GM19238 (cell line): ENCODE measurements around the gene UGT1A8.

ENCODE experiments used
- DNase-seq: peaks from one replicate; pipeline ENCODE4 v3.0.0; 2011; ENCODE audit warnings: low spot score; ENCODE audit not compliant: insufficient read length

Gene UGT1A8

DNA sequence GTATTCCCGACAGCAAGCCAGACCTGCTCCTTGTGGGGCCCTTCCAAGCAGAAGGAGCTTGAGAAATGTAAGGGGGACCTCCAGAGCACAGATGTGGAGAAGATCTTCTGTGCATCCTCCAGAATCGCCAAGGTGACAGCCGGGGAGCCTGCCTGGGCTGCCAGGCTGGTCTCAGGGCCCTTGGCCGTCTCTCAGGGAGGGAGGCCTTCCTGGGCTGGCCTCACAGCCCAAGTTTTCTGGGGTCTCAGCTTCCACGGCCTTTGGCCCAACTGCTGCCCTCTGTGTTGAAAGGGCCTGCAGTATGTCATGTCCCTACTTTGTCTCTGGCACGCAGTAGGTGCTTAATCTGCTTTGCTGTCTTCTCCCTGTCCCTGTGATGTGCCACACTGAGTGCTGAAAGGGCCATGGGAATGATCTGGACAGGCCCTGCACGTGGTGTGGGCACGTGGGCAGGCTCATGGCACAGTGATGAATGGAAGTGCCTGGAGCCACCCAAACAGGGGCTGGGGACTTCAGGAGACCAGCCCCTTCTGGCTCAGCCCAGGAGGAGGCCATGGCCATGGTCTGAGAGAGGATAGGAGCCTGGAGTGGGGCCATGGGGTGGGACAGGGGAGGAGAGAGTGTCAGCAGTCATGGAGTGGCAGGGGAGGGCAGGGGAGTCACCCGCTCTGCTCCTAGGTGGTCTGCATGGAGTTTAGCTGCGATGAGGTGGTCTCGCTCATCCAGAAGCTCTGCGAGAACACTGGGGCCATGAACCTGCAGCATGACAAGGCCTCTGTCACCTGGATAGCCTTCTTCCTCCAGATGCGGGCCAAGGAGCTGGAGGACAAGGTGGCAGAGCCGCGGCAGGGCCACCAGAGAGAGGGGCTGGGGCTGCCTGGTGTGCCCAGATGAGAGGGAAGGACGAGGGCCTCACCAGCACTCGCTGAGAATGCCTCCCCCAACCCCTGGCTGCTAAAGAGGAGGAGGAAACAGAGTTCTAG, 201.5 kb downstream of the UGT1A8 start:
- DNase-seq: no peak

DNA sequence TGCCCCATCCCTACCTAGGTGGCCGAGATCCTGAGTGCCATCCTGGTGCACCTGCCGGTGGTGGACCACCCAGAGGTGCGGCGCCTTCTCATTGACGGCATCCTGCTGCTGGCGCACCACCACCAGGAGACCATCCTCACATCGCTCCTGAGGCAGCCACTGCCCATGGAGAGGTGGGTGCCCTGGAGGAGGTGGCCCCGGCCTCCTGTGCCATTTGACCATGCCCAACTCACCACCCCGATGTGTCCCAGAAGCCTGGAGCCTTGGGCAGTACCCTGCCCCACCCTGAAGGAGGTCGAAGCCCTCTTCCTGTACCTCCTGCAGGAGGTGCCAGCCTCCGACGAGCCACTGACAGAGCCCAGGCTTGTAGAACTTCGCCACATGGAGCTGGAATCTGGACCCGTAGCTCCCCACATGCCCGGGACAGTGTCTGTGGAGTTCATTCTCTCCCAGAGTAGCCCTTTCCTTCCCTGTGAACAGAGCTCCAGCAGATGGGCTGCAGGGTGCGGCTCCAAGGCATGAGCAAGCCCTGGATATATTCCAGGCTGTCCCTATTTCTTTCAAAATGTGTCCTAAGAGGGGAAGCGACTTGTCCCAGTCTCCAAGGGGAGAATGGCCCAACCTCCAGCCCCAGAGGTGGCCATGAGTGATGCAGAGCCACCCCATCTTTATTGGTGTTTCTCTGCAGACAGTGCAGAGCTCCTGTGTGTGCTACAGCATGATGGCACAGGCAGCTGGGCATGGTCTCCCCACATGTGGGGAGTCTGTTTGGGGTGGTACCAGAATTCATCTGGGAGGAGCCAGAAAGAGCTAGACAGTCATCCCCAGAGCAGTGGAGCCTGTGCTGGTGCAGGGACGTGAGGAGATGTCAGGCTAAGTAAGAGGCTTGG, 202.7 kb downstream of the UGT1A8 start:
- no peak for DNase-seq

DNA sequence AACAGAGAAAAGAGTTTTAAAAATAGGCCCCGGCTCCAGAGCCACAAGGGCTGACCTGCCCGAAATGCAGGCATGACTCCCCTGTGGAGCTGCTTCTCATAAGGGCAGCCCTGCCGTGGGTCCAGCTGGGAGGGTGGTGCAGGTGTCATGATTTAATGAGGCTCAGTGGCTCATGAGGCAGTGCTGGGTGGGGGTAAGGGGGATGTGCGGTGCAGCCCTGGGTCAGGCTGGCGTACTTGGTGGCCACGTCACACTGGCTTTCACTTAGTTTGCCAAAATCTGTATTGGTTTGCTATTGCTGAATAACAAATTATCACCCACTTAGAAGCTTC, 203.3 kb downstream of the UGT1A8 start:
- DNase-seq: no peak

DNA sequence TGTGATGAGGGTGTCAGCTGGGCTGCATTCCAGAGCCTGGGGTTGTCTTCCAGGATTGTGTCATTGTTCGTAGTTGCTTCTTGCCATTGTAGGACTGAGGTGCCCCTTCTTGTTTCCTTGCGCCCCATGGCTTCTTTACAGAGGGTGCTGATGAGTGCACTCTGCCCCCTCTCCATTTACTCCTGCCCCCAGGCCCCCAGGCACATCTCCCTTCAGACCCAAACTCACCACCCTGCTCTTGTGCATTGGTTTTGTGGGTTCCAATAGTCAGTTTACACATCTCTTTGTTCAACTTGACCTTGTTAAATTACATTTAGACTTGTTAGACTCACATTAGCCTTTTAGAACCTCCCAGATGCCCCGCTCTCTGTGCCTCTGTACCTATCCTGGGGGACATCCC, 203.8 kb downstream of the UGT1A8 start:
- no peak for DNase-seq

DNA sequence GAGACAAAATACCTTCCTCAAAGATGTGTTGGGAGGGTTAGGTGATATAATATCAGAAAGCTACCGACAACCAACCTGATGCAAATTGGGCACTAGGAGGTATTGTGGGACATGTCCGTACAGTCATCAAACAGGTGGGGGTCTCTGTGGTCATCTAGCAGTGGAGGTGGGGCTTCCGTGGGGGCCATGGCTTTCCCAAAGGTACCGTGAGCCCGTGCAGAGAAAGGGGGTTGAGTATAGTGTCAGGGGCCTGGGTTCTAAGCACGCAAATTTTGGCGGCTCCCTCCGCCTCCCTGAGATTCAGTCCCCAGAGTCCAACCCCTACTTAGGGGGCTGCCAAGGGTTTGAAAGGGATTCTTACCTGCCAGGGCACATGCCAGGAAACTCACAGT, 204.3 kb downstream of the UGT1A8 start:
- no peak for DNase-seq

DNA sequence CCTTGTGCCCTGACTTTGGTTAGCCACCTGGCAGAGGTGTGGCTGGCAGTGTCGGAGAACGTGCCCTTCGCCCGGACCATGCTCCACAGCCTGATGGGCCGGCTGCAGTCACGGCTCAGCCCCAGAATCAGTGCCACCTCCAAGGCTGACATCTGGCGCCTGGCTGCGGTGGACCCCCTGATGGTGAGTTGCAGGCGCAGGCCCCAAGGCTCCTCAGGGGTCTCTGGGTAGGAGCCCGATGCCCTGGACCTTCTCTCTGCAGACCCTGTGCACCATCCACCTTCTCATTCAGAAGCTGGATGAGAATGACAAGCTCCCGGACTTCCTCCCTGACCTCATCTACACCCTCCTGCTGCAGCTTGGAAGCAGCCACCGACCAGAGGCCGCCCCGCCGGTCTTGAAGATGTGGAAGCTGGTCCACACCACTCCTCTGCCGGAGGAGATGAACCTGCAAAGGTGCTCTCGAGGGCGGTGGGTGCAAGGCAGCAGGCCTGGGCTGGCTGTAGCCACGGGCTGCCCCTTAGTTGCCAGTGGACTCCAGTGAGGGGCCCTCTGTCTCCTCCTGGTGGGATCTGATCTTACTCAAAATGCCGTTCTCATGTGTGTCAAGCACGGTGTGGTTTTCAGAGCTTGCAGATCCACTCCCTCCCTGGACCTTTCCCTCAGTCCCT, 204.8 kb downstream of the UGT1A8 start:
- no peak for DNase-seq
